Kidney (tissue), 14 donors: ENCODE results near the gene TEX29. TPM values are rescaled to one million over a fixed set of nuclear protein-coding genes. Genes with fewer than 3 reads are reported as not detected.

Experiments
- DNase-seq, 5 donors: peaks; one replicate each; pipeline ENCODE4 v3.0.0-alpha.2; 2013 to 2020
- FAIRE-seq: peaks from 2 replicates; lab custom pipeline; 2012; peaks lifted over from hg19 to GRCh38; lab: Jason Lieb, UNC
- H3K27ac ChIP-seq, 2 donors: one replicate each; pipeline ENCODE4 v1.7.0; 2013; ENCODE audit warnings: low read depth in 2 of 2, low read length in 2 of 2, inconsistent platforms in 1 of 2
- H3K27me3 ChIP-seq: one replicate; pipeline ENCODE4 v1.7.1; 2013; ENCODE audit warnings: low read length, inconsistent platforms; ENCODE audit not compliant: control insufficient read depth, insufficient read depth
- H3K36me3 ChIP-seq, 3 donors: one replicate each; pipeline versions ENCODE4 v1.7.0 to v1.7.1; 2013; ENCODE audit warnings: low read length in 3 of 3, control low read depth in 1 of 3, inconsistent platforms in 1 of 3; ENCODE audit not compliant: insufficient read depth in 3 of 3, control insufficient read depth in 2 of 3
- H3K4me1 ChIP-seq, 3 donors: one replicate each; pipeline versions ENCODE4 v1.7.0 to v1.7.1; 2013; ENCODE audit warnings: low read length in 3 of 3, inconsistent platforms in 1 of 3, low read depth in 1 of 3; ENCODE audit not compliant: control insufficient read depth in 2 of 3, insufficient read depth in 2 of 3
- H3K4me3 ChIP-seq, 3 donors: one replicate each; pipeline versions ENCODE4 v1.7.0 to v1.8.1; 2013; ENCODE audit warnings: low read length in 3 of 3, control low read depth in 1 of 3, inconsistent platforms in 1 of 3
- H3K9ac ChIP-seq, 3 donors: one replicate each; pipeline versions ENCODE4 v1.7.0 to v1.7.1; 2013; ENCODE audit warnings: low read length in 3 of 3, control low read depth in 1 of 3, inconsistent platforms in 1 of 3
- H3K9me3 ChIP-seq, 3 donors: one replicate each; pipeline versions ENCODE4 v1.7.0 to v1.7.1; 2013; ENCODE audit warnings: low read length in 3 of 3, control low read depth in 1 of 3, inconsistent platforms in 1 of 3; ENCODE audit not compliant: control insufficient read depth in 2 of 3, insufficient read depth in 1 of 3
- intact Hi-C: fragments of 100-400 bp; cut with DNase I; formaldehyde crosslinking; loops from one replicate; pipeline ENCODE4 v1.11.1; 2022
- polyA plus RNA-seq: library from polyadenylated mRNA; stranded (reverse); fragments of 350-450 nt; fragmentation: Illumina TruSeq; extraction: RNeasy Lipid Tissue Mini Kit (QIAGEN cat#74804); gene quantifications from one replicate; pipeline ENCODE4 v1.2.3, GENCODE V29; 2014; ENCODE audit warnings: low read depth, low replicate concordance; ENCODE audit not compliant: insufficient read depth
- total RNA-seq: library from RNA; stranded (reverse); fragmentation: NEBNext Ultra II Directional; extraction: Animal tissue kit (Norgen Biotek cat#: 25700); gene quantifications from one replicate; pipeline ENCODE4 v1.2.1, GENCODE V29; 2021
- TF ChIP-seq, protein P1 (sequence below): IDR thresholded peaks from 3 replicates; pipeline ENCODE4 v1.5.1; 2012; ENCODE audit warnings: mild to moderate bottlenecking, moderate library complexity, borderline replicate concordance; ENCODE audit not compliant: insufficient read depth; ENCODE audit errors: extremely low read depth
- donor health status: control.
- donor health status: control.
- donor health status: control.
- donor health status: control.
- donor health status: control.
- donor health status: DM: yes; HTN: yes; CAD: no.
- donor health status: Normal renal cell carcinoma (clear cell type).

Gene TEX29
- total and polyA plus RNA-seq, 2 donors from 2014 or later, result not detected

DNA sequence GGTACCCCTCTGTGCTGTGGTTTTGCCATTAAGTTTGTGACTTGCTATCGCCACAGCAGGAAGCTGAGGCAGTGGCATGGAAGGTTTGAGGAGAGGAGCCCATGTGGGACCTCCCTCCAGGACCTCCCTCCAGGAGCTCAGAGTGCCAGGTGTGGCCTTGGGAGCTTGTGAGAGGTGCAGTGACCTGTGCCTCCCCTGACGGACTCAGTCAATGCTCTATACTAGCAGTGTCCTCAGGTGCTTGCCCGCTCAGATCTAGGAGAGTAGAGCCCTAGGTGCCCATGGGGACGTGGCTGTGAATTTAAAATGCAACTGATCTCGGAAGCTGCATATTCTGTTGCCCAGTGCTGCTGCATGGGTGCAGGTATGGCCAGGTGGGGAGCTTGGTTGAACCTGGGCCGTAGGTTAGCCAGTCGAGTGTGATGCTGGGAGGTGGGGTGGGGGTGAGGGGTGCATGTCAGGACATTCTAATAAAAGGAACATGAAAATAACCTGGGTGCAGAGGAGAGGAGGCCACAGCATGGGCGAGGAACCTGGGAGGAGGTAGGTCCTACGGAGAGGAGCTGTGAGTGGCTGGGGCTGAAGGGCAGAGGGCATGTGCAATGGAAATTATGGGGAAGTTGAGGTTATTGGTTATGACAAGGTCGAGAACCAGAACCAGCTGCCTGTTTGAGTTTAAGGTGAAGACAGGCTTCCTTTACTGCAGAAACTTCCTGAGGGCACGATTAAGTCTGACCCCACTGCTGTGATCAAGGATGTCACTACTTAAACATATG is 41.6 kb downstream of the TEX29 start:
- DNase-seq, result no peak
- Histone ChIP-seq H3K27ac (no peak overlapping the region), H3K27me3 (no peaks in the 10 kb centered on the region), H3K4me3 (no peak overlapping the region), H3K4me1 (no peaks in the 10 kb centered on the region), H3K9ac (no peak overlapping the region), H3K9me3 (no peaks in the 10 kb centered on the region), H3K36me3 (no peaks in the 10 kb centered on the region)
- no peak for FAIRE-seq
- intact Hi-C loops, result no loop called here
- TF ChIP-seq, protein P1, sequence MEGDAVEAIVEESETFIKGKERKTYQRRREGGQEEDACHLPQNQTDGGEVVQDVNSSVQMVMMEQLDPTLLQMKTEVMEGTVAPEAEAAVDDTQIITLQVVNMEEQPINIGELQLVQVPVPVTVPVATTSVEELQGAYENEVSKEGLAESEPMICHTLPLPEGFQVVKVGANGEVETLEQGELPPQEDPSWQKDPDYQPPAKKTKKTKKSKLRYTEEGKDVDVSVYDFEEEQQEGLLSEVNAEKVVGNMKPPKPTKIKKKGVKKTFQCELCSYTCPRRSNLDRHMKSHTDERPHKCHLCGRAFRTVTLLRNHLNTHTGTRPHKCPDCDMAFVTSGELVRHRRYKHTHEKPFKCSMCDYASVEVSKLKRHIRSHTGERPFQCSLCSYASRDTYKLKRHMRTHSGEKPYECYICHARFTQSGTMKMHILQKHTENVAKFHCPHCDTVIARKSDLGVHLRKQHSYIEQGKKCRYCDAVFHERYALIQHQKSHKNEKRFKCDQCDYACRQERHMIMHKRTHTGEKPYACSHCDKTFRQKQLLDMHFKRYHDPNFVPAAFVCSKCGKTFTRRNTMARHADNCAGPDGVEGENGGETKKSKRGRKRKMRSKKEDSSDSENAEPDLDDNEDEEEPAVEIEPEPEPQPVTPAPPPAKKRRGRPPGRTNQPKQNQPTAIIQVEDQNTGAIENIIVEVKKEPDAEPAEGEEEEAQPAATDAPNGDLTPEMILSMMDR, result no peak

DNA sequence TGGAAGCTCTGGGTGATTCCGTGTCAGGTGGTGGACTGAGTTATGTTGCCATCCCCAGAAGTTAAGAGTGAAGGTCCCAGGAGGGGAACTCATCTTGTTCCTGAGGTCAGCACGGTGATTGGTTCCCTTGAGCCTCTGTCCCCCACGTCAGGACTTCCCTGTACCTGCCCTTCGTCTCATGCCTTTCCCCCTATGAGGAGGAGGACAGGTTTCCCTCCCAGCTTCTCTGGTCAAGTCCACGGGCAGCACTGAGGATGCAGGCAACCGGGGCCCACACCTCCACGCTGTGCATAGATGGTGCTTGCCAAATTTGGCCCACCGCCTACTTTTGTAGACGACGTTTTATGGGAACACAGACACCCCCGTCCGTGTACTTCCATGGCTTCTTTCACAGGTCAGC is 42.7 kb downstream of the TEX29 start:
- TF ChIP-seq, protein P1, result no peak
- FAIRE-seq, result no peak

DNA sequence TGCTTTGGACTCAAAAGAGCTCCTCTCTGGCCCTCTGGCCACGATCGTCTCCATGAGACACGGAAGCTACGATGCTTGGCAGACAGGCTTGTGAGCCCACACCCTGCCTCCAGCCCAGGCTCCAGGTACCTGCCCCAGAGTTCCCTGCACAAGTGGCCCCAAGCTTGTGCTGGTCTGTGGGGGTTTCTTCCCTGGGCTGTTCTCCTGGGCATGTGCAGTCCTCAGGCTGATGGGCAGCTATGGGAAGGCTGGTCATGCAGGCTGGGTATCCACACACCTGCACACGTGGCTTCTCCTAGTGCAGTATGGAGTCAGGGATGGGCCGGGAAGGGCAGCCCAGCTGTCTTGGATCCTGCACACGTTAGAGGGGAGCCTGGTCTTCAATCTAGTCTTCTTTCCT is 43.1 kb downstream of the TEX29 start:
- intact Hi-C loops, result no loop called here
- Histone ChIP-seq H3K9ac (no peak overlapping the region), H3K4me1 (no peaks in the 10 kb centered on the region), H3K36me3 (no peaks in the 10 kb centered on the region), H3K4me3 (no peak overlapping the region), H3K27me3 (no peaks in the 10 kb centered on the region), H3K9me3 (no peaks in the 10 kb centered on the region), H3K27ac (no peak overlapping the region)
- no peak for DNase-seq
- TF ChIP-seq, protein P1, result no peak
- no peak for FAIRE-seq

More for the DNA sequence above, 42.7 kb downstream of the TEX29 start:
- intact Hi-C loops, result no loop called here
- Histone ChIP-seq H3K4me1 (no peaks in the 10 kb centered on the region), H3K4me3 (no peak overlapping the region), H3K27ac (no peak overlapping the region), H3K9me3 (no peaks in the 10 kb centered on the region), H3K9ac (no peak overlapping the region), H3K36me3 (no peaks in the 10 kb centered on the region), H3K27me3 (no peaks in the 10 kb centered on the region)
- no peak for DNase-seq
